Right lobe of liver (tissue), 6 donors: Measurements from ENCODE around the gene LTBP1. TPM values are rescaled to one million over a fixed set of nuclear protein-coding genes. Genes with fewer than 3 reads are reported as not detected.
A peak's percentile ranks its signal among the peaks of the same experiment; 100 is the strongest.

Experiments
- ATAC-seq, 4 donors: fragments of 200-7000 bp; cut with Tn5 transposase; one replicate each; pipeline ENCODE4 v1.9.1; 2020; ENCODE audit warnings: mild to moderate bottlenecking in 4 of 4, moderate library complexity in 4 of 4
- DNase-seq, 3 donors: peaks; one replicate each; pipeline ENCODE4 v3.0.0-alpha.2; 2020
- H3K27ac ChIP-seq, 3 donors: fragments of 200-600 bp; one replicate each; pipeline ENCODE4 v1.8.0; 2022
- H3K27me3 ChIP-seq, 2 donors: fragments of 200-600 bp; one replicate each; pipeline ENCODE4 v1.8.0; 2022
- H3K36me3 ChIP-seq, 4 donors: fragments of 200-600 bp; sonication (generic) in 1 of 4; one replicate each; pipeline versions ENCODE4 v1.5.1 to v1.8.0; 2017 to 2022; ENCODE audit warnings: control low read depth in 1 of 4
- H3K4me1 ChIP-seq, 4 donors: fragments of 200-600 bp; sonication (generic) in 1 of 4; one replicate each; pipeline versions ENCODE4 v1.5.1 to v1.8.0; 2017 to 2022; ENCODE audit warnings: control low read depth in 1 of 4
- H3K4me3 ChIP-seq, 3 donors: fragments of 200-600 bp; one replicate each; pipeline ENCODE4 v1.8.0; 2022
- H3K9me3 ChIP-seq, 4 donors: fragments of 200-600 bp; sonication (generic) in 1 of 4; one replicate each; pipeline versions ENCODE4 v1.5.1 to v1.8.0; 2017 to 2022; ENCODE audit warnings: control low read depth in 1 of 4
- POLR2A ChIP-seq: fragments of 450-650 bp; IDR thresholded peaks from one replicate; pipeline ENCODE4 v1.6.1; 2017; ENCODE audit warnings: antibody characterized with exemption, mild to moderate bottlenecking
- WGBS: methylation state at CpG from one replicate; pipeline ENCODE4 v1.1.6; 2018; ENCODE audit warnings: low coverage, low lambda C conversion rate; ENCODE audit not compliant: insufficient coverage; ENCODE audit errors: missing lambda C conversion rate; 5-methylcytosine and 5-hydroxymethylcytosine counted together
- intact Hi-C, 2 donors: fragments of 100-400 bp; cut with DNase I; formaldehyde crosslinking; loops; one replicate each; pipeline versions ENCODE4 v1.11.2 to v1.14.1; 2022
- total RNA-seq, 6 experiments: library from RNA; depleted of rRNA in 2 of 6; stranded (reverse); fragments of >200 nt in 2 of 6; fragmentation: NEBNext Ultra II Directional in 3 of 6; extraction: Animal tissue kit (Norgen Biotek cat#: 25700) in 3 of 6; gene quantifications; one replicate each; pipeline versions ENCODE4 v1.1.0 to v1.2.4, GENCODE V29; 2016 to 2023
- TF ChIP-seq, protein P1 (sequence below), 4 donors: fragments of 200-600 bp in 3 of 4; fragments of 450-650 bp in 1 of 4; IDR thresholded peaks; one replicate each; pipeline versions ENCODE4 v1.5.1 to v1.8.0; 2016 to 2022; ENCODE audit warnings: antibody characterized with exemption in 4 of 4, mild to moderate bottlenecking in 2 of 4
- donor health status: DM: no; HTN: yes; CAD: no.
- donor health status: DM: no; HTN: no; CAD: no.
- donor health status: DM: no; HTN: no; CAD: no.
- donor health status: DM: no; HTN: yes; CAD: no.
- donor health status: DM: no; HTN: yes; CAD: no.

LTBP1 gene
- total RNA-seq, 6 experiments from 2014 or later: 5.4 to 14.2 (median 9.1) TPM

DNA sequence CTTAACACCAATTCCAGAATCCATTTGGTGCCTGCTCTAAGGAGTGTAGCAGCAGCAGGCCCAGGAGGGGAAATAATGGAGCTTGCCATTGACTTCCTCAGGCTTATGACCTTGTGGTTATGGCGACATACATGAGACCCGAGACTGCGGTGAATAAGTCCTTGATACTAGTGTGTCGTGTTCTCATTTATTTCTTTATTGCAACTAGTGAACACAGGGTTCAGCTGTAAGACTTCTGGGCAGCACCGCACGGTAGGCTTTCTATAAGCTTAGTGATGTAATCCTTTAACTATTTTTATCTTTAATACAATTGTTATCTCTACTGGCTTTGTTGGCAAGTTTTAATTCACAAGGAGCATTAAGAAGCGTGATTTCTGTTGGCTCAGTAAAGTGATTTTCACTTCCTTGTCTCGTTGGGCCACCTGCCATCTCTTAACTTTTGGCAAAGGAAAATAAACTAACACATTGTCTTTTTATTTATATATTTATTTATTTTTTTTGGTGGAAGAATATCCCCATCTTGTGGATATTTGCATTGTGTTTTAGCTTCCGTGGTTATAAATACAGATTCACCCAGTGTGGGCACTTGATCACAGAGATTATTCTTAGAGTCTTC lies 139.8 kb downstream of the LTBP1 start:
- TF ChIP-seq, protein P1, sequence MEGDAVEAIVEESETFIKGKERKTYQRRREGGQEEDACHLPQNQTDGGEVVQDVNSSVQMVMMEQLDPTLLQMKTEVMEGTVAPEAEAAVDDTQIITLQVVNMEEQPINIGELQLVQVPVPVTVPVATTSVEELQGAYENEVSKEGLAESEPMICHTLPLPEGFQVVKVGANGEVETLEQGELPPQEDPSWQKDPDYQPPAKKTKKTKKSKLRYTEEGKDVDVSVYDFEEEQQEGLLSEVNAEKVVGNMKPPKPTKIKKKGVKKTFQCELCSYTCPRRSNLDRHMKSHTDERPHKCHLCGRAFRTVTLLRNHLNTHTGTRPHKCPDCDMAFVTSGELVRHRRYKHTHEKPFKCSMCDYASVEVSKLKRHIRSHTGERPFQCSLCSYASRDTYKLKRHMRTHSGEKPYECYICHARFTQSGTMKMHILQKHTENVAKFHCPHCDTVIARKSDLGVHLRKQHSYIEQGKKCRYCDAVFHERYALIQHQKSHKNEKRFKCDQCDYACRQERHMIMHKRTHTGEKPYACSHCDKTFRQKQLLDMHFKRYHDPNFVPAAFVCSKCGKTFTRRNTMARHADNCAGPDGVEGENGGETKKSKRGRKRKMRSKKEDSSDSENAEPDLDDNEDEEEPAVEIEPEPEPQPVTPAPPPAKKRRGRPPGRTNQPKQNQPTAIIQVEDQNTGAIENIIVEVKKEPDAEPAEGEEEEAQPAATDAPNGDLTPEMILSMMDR (IDR thresholded peaks at IDR 0.05): peak; percentile 11 to 38 (median 28)
- no peak for TF ChIP-seq POLR2A
- WGBS: 55% methylated on average over 9 of the region's 9 CpGs
- ATAC-seq (peak; percentile 42 to 83 (median 54)), DNase-seq (peak in 1 of 3 donors; percentile 24)
- no peak overlapping the region for H3K4me3 ChIP-seq
- no peaks in the 10 kb centered on the region for H3K36me3 ChIP-seq
- no peak overlapping the region for H3K27ac ChIP-seq
- no peaks in the 10 kb centered on the region for H3K9me3 ChIP-seq
- intact Hi-C loops: no loop called here
- H3K4me1 ChIP-seq: no peaks in the 10 kb centered on the region
- H3K27me3 ChIP-seq: no peaks in the 10 kb centered on the region

DNA sequence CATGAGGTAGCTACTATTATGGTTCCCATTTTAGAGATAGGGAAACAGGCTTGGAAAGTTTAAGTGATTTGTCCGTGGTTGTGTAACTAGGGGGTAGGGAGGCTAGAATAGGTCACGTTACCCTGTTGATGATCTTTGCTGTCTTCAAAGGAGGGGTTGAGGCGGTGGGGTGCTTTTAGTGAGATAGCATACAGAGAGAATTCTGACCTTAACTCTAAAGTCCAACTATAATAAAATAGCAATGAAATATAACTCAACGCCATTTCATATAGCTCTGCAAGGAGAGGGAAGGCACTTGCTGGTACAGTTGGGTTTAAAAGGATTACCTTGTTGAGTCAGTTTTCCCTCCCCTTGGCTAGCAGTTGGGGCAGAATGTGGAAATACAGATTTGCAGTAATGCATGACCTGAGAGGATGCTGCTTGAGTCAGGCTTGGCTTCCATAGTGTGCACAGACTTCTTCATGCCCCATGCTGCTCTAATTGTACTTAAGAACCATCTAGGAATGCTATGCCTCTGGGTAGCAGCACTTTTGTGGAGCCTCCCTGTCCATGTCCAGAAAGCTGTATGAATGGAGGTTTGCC lies 143.9 kb downstream of the LTBP1 start:
- WGBS: 92% methylated on average over 4 of the region's 4 CpGs
- ATAC-seq: no peak
- TF ChIP-seq, protein P1 (IDR thresholded peaks at IDR 0.05): no peak
- no peak for TF ChIP-seq POLR2A
- Histone ChIP-seq H3K4me1 (peaks cover 0 to 18% (median 4%) of the 10 kb centered on the region in 4 donors), H3K27ac (no peak overlapping the region), H3K27me3 (no peaks in the 10 kb centered on the region), H3K36me3 (no peaks in the 10 kb centered on the region), H3K4me3 (no peak overlapping the region), H3K9me3 (no peaks in the 10 kb centered on the region)
- intact Hi-C loops: no loop called here
- DNase-seq: no peak

DNA sequence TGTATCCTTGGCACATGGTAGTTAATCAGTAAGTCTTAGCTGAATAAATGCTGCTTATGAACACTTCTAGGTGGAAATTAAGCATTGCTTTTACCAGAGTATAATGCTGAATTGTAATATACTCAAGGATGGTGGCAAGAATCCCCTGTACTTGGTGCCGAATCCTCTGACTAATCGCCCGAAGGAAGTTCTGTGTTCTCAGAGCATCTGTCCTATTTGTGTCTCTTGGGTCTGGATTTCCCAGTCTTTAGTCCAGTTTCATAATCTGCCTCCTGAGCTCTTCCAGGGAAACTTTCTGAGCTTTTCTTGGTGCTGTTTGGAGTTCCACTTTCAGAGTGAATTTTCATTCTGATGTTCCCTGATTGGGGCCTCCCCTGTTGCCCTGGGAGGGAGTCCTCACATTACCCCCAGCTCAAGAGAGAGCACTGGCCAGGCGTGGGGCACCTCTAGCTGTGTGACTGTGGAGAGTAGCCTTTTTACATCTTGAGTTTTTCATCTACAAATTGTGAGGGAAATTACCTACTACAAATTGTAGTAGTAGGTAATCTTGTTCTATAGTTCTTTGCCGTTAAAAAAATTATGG lies 144.9 kb downstream of the LTBP1 start:
- H3K36me3 ChIP-seq: no peaks in the 10 kb centered on the region
- H3K9me3 ChIP-seq: no peaks in the 10 kb centered on the region
- DNase-seq: no peak
- TF ChIP-seq, protein P1 (IDR thresholded peaks at IDR 0.05): no peak
- no peak for TF ChIP-seq POLR2A
- H3K4me3 ChIP-seq: no peak overlapping the region
- H3K27me3 ChIP-seq: no peaks in the 10 kb centered on the region
- WGBS: 90% methylated on average over 5 of the region's 5 CpGs
- ATAC-seq: no peak
- no peak overlapping the region for H3K27ac ChIP-seq
- intact Hi-C loops: no loop called here
- H3K4me1 ChIP-seq: peaks cover 0 to 18% (median 4%) of the 10 kb centered on the region in 4 donors

DNA sequence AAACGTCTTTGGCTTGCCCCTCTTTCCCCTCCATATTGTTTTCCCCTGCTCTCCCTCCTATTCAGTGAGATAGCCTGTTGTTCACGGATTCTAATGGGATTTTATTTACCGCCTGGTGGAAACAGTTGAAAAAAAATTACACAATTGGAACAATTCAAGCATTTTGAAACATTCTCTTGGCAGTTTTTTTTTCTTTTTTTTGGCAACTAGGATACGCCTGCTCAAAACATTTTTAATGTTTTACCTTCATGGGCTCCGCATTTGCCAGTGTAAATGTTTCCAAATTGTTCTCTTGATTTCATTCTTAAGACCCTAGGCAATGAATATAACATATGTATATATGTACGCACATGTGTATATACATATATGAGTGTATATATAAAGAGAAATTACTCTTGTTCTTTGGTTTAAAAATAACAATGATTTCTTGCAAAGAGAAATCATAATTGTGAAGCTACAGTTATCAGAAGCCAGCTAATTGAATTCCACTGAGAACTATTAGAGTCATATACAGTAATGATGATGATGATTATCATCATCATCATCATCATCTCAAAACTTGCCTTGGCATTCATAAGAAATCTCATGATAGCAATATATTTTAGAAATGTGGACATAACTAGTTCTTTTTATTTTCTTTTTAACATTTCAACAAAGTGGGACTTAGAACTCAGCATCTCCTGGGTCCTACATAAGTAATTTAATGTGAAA lies 146.7 kb downstream of the LTBP1 start:
- Histone ChIP-seq H3K9me3 (no peaks in the 10 kb centered on the region), H3K27ac (peak overlapping the region in 2 of 3 donors; percentile 11 to 16), H3K4me1 (peaks cover 0 to 18% (median 4%) of the 10 kb centered on the region in 4 donors), H3K27me3 (no peaks in the 10 kb centered on the region), H3K36me3 (no peaks in the 10 kb centered on the region), H3K4me3 (no peak overlapping the region)
- TF ChIP-seq POLR2A: no peak
- TF ChIP-seq, protein P1 (IDR thresholded peaks at IDR 0.05): peak in 1 of 4 donors; percentile 5
- peak in 3 of 4 donors; percentile 35 to 63 (median 61) for ATAC-seq
- no peak for DNase-seq
- WGBS: 26% methylated on average over 6 of the region's 6 CpGs
- intact Hi-C loops: no loop called here
